Right lobe of liver (tissue), 4 donors: ENCODE results near the gene MS4A7.

Experiments used
- POLR2A ChIP-seq: fragments of 450-650 bp; IDR thresholded peaks from one replicate; pipeline ENCODE4 v1.6.1; 2017; ENCODE audit warnings: antibody characterized with exemption, mild to moderate bottlenecking
- TF ChIP-seq, protein P1 (sequence below), 4 donors: fragments of 200-600 bp in 3 of 4; fragments of 450-650 bp in 1 of 4; IDR thresholded peaks; one replicate each; pipeline versions ENCODE4 v1.5.1 to v1.8.0; 2016 to 2022; ENCODE audit warnings: antibody characterized with exemption in 4 of 4, mild to moderate bottlenecking in 2 of 4
- donor health status: DM: no; HTN: no; CAD: no.
- donor health status: DM: no; HTN: no; CAD: no.
- donor health status: DM: no; HTN: yes; CAD: no.

DNA sequence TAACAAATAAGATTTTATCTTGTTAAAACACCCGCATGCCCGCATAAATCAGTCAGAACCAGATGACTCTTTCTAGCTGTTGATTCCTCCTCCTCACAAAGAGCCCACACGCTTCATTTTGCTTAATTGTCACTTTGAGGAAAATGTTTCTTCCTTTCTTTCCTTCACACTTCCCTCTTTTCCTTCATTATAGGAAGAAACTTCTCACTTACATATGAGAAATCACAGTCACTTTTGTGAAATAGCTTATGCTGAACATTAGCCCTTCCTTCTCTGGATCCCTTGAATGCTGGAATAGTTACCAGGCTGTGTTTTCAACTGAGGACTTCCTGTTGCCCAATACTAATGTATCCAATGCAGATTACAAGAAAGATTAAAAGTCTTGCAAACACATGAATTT is 45.5 kb upstream of the MS4A7 start:
- TF ChIP-seq, protein P1, sequence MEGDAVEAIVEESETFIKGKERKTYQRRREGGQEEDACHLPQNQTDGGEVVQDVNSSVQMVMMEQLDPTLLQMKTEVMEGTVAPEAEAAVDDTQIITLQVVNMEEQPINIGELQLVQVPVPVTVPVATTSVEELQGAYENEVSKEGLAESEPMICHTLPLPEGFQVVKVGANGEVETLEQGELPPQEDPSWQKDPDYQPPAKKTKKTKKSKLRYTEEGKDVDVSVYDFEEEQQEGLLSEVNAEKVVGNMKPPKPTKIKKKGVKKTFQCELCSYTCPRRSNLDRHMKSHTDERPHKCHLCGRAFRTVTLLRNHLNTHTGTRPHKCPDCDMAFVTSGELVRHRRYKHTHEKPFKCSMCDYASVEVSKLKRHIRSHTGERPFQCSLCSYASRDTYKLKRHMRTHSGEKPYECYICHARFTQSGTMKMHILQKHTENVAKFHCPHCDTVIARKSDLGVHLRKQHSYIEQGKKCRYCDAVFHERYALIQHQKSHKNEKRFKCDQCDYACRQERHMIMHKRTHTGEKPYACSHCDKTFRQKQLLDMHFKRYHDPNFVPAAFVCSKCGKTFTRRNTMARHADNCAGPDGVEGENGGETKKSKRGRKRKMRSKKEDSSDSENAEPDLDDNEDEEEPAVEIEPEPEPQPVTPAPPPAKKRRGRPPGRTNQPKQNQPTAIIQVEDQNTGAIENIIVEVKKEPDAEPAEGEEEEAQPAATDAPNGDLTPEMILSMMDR (IDR thresholded peaks at IDR 0.05): no peak
- no peak for TF ChIP-seq POLR2A
